ENCODE measurements around the gene CCNI2.

CCNI2 gene

DNA sequence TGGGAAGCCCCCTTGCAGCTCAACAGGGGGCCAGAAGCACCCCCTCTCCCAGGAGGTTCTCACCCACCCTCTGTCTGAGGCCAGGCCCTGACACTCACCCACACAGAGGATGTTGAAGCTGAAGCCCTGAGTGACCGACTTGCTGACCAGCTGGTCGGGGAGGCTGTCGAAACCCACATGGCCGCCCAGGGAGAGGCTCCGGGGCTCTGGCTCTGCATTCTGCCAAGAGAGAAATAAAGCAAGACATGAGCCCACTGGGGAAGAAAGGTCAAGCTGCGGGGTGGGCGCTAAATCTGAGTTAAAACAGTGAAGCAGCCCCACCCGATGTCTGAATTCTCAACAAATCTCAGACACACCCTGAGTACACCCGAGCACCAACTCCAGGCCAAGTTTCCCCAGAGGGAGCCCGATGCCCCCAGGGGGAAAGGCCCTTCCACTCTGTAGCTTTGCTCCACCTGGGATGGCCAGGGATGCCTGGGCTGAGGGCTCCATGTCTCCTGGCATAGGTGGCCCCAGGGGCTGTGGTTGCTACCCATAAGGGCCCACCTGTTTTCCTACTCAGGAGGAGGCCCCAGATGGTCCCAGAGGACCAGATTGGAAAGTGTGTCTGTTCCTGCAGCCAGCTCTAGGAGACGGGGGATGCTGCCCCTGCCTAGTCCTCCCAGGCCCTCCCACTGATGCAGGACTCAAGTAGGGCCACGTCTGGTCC, 18.2 kb downstream of the CCNI2 start:
- no peak for DNase-seq (ENCODE audit: low spot score)

DNA sequence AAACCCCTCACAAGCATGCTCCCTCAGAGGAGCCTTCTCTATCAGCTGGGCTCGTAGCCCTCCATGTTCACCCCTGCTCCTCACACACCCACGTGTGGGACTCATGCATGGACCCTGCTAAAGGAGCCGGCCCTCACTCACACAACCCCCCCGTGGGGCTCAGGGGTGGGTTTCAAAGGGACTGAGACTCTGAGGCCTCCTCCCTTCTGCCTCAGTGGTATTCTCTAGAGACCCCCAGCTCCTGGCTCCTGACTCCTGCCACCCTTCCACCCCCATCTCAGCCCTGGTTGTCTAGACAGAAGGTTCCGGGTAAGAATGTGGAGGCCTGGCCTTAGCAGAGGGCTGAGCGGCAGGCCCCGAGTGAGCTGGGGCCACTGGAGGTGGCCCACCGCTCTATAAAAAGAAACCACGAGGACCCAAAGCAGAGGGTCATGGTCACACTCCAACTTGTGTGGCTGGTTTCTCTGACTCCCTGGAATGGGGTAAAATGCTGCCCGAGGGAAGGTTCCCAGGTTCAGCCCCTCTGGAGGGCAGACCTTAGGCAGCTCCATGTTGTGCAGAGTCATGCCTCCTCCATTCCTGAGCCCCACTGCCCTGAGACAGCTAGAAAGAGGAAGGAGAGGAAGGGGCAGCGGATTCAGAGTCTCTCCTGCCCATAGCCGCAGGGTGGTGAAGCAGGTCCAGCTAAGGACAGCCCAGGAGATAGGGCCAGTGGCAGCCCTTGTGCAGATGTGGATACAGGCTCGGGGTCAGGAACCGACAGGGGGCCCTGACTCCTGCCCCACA, 19.0 kb downstream of the CCNI2 start:
- DNase-seq (ENCODE audit: low spot score) = no peak

DNA sequence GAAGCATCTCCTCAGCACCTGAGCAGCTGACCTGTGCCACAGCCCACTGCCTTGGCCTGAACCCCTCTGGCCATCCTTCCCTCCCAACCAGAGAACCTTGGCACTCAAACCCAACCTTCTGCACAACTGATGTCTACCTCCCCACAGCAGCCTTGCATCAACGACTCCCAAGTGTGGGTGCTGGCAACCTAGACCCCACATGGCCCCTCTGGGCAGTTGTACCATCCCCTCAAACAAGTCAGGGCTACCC, 19.5 kb downstream of the CCNI2 start:
- DNase-seq (ENCODE audit: low spot score) = no peak

GRCh38 chr5:132767150-132767549, 19.9 kb downstream of the CCNI2 start:
- no peak for DNase-seq (ENCODE audit: low spot score)

GRCh38 chr5:132768485-132768868, 21.3 kb downstream of the CCNI2 start:
- DNase-seq (ENCODE audit: low spot score) = no peak

DNA sequence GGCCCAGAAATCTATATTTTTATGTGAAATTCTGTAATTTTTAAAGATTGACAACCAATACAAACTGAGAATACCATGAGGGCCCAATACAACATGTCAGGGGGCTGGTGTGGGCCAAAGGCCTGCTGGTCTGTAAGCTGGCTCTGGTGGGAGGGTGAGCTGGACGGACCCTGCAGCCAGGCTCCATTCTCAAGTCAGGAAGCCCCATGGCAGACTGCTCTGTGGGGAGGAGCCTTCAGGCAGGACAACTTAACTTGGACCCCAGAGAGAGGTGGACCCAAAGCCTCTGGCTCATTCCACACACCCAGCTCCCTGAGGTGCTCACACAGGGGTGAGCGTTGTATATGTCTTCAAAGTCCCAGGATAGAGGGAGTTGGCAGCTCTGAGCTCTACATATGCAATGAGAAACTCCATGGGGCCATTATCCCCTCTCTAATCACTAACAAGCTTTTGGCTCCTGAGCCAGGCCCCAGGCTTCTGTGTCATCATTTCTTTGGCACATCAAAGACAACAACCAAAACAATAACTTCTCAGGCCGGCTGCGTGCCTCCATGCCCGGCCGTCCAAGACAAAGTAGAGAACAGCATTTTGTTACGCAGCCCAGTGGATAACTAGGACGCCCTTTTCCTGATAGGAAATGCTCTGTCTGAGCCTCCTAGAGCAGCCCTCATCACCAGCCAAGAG, 23.4 kb downstream of the CCNI2 start:
- no peak for DNase-seq (ENCODE audit: low spot score)

- DNase-seq (ENCODE audit: low spot score) = no peak
Observed at GRCh38 chr5:132771503-132771998, 24.3 kb downstream of the CCNI2 start.

GRCh38 chr5:132772291-132773070, 25.3 kb downstream of the CCNI2 start:
- DNase-seq (ENCODE audit: low spot score) = no peak

DNA sequence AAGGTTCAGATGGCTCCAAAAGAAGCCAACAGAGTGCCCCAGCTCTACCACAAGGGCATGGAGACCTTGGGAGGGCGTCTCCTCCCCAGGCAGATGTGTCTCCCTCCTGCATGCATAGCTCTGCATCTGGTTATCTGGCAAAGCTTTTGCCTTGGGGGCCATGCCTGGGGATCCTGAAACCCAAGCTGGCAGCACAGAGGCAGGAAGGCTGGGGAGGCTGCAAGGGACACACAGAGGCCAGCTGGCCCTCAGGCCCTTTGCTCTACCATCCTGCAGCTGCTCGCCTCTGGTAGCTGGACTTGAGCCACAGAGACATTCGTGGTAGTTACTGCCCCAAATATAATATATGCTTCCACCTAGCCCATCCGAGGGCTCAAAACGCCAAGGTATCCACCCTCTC, 25.9 kb downstream of the CCNI2 start:
- DNase-seq (ENCODE audit: low spot score) = no peak

DNA sequence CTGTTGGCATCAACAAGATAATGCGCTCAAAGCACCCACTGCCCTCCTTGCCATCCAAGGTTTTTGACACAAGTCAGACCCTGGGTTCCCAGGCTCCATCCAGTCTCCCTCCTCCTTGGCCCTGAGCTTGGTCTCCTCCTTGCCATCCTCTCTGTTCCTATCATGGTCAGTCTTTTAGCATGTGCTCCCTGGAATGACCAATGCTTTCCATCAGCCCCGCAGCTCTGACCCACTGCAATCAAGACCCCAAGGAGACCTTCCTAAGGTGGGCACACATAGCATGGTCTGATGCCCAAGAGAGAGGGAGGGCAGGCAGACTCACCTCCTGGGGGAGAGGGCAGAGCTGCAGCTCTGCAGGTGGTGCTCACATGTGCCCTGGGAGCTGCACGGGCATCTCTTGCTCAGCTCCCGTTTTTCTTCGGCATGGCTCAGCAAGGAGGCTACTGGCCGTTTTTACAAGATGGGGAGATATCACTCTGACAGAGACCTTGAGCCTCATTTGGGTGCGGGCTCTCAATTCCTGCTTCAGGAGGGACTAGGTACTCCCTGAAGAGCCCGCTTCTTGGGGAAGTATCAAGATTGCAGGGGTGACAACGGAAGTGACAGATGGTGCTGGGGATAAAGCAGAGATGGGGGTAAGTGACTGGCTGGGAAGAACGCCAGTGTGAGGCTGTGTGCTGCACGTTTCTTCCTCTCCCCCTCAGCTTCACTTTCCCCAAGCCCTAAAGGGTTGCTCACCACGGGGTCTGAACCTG, 26.6 kb downstream of the CCNI2 start:
- DNase-seq (ENCODE audit: low spot score) = no peak

DNA sequence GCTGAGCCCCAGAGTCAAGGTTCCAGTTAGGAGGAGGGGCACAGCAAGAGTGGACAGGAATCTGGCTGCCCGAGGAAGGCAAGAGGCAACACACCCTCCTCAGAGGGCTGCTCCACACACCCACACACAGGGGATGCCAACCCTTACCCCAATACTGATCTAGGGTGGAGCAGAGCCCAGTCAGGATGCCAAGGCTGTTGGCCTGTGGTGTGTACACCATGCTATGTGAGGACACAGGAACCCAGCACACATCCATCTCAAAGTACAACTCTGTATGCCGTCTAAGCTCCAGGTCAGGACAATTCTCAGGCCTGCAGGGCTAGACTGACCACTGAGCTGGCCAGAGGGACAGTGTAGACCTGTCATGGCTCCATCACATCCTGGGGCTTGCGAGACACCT, 27.2 kb downstream of the CCNI2 start:
- no peak for DNase-seq (ENCODE audit: low spot score)

DNA sequence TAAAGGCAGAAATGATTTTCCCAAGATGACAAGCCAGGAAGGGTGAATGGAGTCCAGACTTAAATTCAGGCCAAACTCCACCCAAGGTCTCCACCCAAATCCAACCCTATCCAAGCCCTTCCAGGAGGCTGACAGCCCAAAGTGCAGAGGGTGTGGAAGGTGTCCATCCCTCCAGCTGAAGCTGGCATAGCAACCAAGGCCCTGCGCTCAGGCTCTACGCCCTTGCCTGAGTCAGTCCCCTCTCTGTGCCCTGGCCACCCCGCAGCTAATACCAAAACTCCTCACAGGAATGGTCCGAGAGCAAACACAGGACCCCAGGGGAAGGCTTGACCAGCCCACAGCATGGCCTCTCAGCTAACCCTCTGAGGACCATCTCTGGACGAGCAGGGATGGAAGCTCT, 27.7 kb downstream of the CCNI2 start:
- DNase-seq (ENCODE audit: low spot score) = no peak

DNA sequence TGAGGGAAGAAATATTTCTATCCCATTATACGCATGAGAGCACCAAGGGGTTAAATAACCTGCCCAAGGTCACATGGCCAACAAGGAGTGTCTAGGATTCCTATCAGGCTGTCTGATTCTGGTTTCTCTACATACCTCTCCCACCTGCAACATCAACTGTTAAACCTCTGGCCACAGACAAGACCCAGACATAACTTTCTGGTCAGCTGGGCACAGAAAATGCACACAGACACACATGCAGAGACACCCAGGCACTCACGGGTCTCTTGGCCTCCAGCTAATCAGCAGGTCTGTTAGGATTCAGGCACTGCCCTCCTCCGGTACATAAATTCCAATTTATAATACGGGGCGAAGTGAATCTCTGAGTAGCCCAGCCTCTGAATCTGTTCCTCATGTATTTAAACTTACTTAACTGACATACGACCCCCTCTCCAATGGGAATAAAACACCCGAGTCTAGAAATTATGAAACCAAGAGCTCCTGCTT, 28.3 kb downstream of the CCNI2 start:
- no peak for DNase-seq (ENCODE audit: low spot score)

DNA sequence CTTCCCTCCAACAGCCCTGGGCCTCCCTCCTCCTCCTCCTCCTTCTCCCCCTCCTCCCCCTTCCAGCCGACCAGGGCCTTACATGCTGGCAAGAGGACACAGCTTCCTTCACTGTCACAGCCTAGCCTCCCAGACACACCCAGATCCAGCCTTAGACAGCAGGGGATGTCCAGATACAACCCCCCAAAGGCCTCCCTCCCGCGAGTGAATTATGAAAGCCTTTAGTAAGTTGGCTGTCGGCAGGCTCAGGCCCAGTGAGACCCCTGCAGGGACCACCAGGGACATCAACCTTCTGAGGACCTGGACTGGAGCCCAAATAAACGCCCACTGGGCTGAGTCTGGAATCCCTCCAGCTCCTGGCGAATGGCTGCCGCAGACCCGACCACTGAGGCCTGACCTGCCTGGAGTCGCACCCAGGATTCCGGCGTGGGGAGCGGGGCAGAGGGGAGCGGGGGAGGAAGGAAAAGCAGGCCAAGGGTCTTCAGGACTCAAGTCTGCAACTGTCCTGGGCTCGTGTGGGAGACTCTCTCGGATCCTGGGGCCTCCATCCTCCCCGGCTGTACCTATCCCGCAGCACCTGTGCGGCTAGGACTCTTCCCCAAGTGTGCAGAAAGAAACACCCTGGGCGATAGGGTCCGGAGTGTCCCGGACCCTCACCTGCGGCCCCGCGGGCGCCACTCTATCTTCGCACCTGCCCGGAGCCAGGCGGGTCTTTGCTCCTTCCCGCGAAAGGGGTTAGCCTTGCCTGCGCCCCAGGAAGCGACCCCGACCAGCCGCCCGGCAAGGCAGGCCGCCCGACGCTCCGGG, 29.1 kb downstream of the CCNI2 start:
- peak; percentile 70 for DNase-seq (ENCODE audit: low spot score)

DNA sequence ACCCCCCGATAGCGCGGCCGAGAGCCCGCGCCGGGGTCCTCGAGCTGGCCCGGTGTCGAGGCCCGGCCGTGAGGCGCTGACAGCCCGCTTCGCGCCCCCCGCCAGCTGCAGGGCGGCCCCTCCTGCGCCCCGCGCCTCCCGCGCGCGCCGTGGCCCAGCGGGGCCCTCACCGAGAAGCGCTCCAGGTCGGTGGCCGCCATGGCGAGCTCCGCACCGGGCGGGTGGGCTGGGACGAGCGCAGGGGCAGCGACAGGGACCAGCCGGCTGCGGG, 29.6 kb downstream of the CCNI2 start:
- no peak for DNase-seq (ENCODE audit: low spot score)

DNA sequence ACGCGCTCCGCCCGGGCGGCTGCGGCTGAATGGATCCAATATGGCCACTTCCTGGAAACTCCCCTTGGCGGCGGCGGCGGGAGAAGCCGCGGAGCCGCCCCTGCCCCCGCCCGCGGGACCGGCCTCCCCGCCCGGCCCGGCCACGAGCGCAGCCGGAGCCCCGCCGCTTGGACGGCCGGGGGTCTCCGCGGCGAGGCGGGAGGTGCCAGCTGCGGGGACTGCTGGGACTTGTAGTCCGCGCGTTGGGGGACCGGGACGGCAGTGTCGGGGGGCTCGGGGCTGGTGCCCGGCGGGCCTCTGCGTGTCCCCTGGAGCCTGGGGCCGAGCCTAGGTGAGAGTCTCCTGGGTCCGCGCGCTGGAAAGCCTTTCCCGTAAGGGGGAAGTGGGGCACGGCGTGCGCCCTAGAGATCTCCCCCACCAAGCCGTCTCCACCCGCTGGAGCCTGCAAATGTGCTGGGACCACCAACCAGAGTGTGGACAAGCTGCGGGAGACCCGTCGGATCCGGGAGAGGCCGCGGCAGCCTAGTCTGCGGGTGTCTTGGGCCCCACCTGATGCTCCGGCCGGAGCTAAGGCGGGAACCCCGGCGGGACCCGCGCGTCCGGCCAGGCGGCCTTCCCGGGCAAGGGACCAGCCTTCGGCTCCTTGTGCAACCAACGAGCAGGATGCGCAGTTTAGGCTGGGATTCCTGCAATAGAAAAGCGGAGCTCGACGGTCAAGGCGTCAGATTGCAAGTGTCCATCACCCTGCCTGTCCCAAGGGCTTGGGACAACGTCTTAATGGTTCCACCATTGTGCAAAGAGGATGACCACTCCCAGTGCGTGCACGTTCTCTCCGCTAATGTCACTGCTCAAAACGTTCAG, 30.2 kb downstream of the CCNI2 start, which contains the start of gene SEPTIN8:
Gene SEPTIN8 (minus strand): TSS at position 31 of the 861 bp plus-strand sequence. CDS start 102 bp downstream, outside the sequence.
- DNase-seq (ENCODE audit: low spot score) = peak; percentile 40

GRCh38 chr5:132778129-132778528, 30.9 kb downstream of the CCNI2 start:
- no peak for DNase-seq (ENCODE audit: low spot score)

- DNase-seq (ENCODE audit: low spot score) = no peak
Observed at GRCh38 chr5:132778856-132779255, 31.6 kb downstream of the CCNI2 start.

DNA sequence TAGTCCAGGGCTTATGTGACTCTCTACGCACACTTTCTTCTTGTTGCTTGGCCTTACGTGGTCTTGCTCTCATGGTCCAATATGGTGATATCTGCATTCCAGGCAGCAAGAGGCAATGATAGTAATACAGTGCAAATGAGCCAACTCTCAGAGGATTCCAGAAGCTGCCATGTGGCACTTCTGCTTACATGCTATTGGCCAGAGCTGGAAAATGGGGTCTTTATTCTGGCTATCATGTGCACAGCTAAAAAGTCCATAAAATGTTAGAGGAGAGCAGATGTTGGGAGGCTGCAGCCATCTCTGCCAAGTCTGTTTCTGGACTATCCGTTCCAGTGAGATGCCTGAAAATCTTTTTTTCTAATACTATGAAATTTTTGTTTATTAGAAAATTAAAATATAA, 32.7 kb downstream of the CCNI2 start:
- no peak for DNase-seq (ENCODE audit: low spot score)
